H9 (cell line): ENCODE data around the gene MRPL45. TPM values are rescaled to one million over a fixed set of nuclear protein-coding genes. Genes with fewer than 3 reads are reported as not detected.

Experiments used
- DNase-seq: peaks from one replicate; pipeline ENCODE4 v3.0.0-alpha.2; 2017
- H2AFZ ChIP-seq: one replicate; pipeline ENCODE4 v1.6.1; 2013; ENCODE audit warnings: mild to moderate bottlenecking, low read length, control low read depth, moderate library complexity
- H2AK5ac ChIP-seq: 2 replicates; pipeline ENCODE4 v1.6.1; 2013; ENCODE audit warnings: low read length, control low read depth, mixed read lengths; ENCODE audit not compliant: insufficient read length
- H2BK120ac ChIP-seq: one replicate; pipeline ENCODE4 v1.6.1; 2013; ENCODE audit warnings: low read depth, mild to moderate bottlenecking, low read length, control low read depth, inconsistent platforms; ENCODE audit not compliant: poor library complexity, severe bottlenecking
- H2BK12ac ChIP-seq: 2 replicates; pipeline ENCODE4 v1.6.1; 2013; ENCODE audit warnings: low read length, control low read depth, mixed read lengths, low read depth; ENCODE audit not compliant: insufficient read length
- H2BK15ac ChIP-seq: 2 replicates; pipeline ENCODE4 v1.6.1; 2013; ENCODE audit warnings: low read depth, low read length, control low read depth
- H2BK20ac ChIP-seq: one replicate; pipeline ENCODE4 v1.6.1; 2013; ENCODE audit warnings: low read depth, mild to moderate bottlenecking, low read length, control low read depth, inconsistent platforms; ENCODE audit not compliant: poor library complexity, severe bottlenecking
- H2BK5ac ChIP-seq: 2 replicates; pipeline ENCODE4 v1.6.1; 2013; ENCODE audit warnings: low read length, control low read depth, mixed read lengths; ENCODE audit not compliant: insufficient read length
- H3K14ac ChIP-seq: 2 replicates; pipeline ENCODE4 v1.6.1; 2013; ENCODE audit warnings: low read length, control low read depth; ENCODE audit not compliant: insufficient read depth
- H3K18ac ChIP-seq: 2 replicates; pipeline ENCODE4 v1.6.1; 2013; ENCODE audit warnings: low read depth, mild to moderate bottlenecking, mixed read lengths, low read length, control low read depth; ENCODE audit not compliant: insufficient read length
- H3K23ac ChIP-seq: 2 replicates; pipeline ENCODE4 v1.6.1; 2013; ENCODE audit warnings: low read length, control low read depth, mixed read lengths, low read depth; ENCODE audit not compliant: insufficient read length
- H3K23me2 ChIP-seq: 2 replicates; pipeline ENCODE4 v1.6.1; 2013; ENCODE audit warnings: low read depth, mild to moderate bottlenecking, mixed read lengths, low read length, control low read depth; ENCODE audit not compliant: insufficient read length, poor library complexity, severe bottlenecking
- H3K27ac ChIP-seq: 2 replicates; pipeline ENCODE4 v1.5.1; 2013; ENCODE audit warnings: low read length, control low read depth, mixed read lengths, low read depth; ENCODE audit not compliant: insufficient read length
- H3K27me3 ChIP-seq: 2 replicates; pipeline ENCODE4 v1.6.1; 2013; ENCODE audit warnings: low read length, control low read depth, inconsistent platforms; ENCODE audit not compliant: insufficient read depth
- H3K4ac ChIP-seq: 2 replicates; pipeline ENCODE4 v1.6.1; 2013; ENCODE audit warnings: low read depth, mild to moderate bottlenecking, control low read depth, inconsistent platforms, low read length, moderate library complexity
- H3K4me1 ChIP-seq: 2 replicates; pipeline ENCODE4 v1.6.1; 2013; ENCODE audit warnings: low read length, control low read depth, inconsistent platforms; ENCODE audit not compliant: insufficient read depth
- H3K4me2 ChIP-seq: 2 replicates; pipeline ENCODE4 v1.6.1; 2013; ENCODE audit warnings: low read length, control low read depth, mixed read lengths; ENCODE audit not compliant: insufficient read length, insufficient read depth
- H3K56ac ChIP-seq: 2 replicates; pipeline ENCODE4 v1.6.1; 2013; ENCODE audit warnings: low read depth, mild to moderate bottlenecking, mixed read lengths, low read length, control low read depth; ENCODE audit not compliant: insufficient read length
- H3K79me1 ChIP-seq: 2 replicates; pipeline ENCODE4 v1.6.1; 2013; ENCODE audit warnings: low read depth, mild to moderate bottlenecking, moderate library complexity, low read length, control low read depth, inconsistent platforms; ENCODE audit not compliant: insufficient read depth, poor library complexity, severe bottlenecking
- H3K79me2 ChIP-seq: 2 replicates; pipeline ENCODE4 v1.6.1; 2013; ENCODE audit warnings: low read length, control low read depth, inconsistent platforms; ENCODE audit not compliant: insufficient read depth
- H3K9ac ChIP-seq: 2 replicates; pipeline ENCODE4 v1.6.1; 2013; ENCODE audit warnings: low read length, control low read depth, mixed read lengths; ENCODE audit not compliant: insufficient read length; ENCODE audit errors: extremely low read depth
- H3K9me3 ChIP-seq: one replicate; pipeline ENCODE4 v1.6.1; 2013; ENCODE audit warnings: low read depth, low read length, inconsistent platforms; ENCODE audit not compliant: control insufficient read depth
- H3T11ph ChIP-seq: one replicate; pipeline ENCODE4 v1.6.1; 2013; ENCODE audit warnings: mild to moderate bottlenecking, low read length, control low read depth, inconsistent platforms
- H4K20me1 ChIP-seq: one replicate; pipeline ENCODE4 v1.6.1; 2013; ENCODE audit not compliant: control insufficient read depth, insufficient read length, insufficient read depth
- H4K5ac ChIP-seq: 2 replicates; pipeline ENCODE4 v1.6.1; 2013; ENCODE audit warnings: low read depth, mild to moderate bottlenecking, mixed read lengths, low read length, control low read depth; ENCODE audit not compliant: insufficient read length
- H4K8ac ChIP-seq: replicated peaks from 2 replicates; pipeline ENCODE4 v1.6.1; 2013; ENCODE audit warnings: low read length, control low read depth, mixed read lengths, low read depth; ENCODE audit not compliant: insufficient read length
- H4K91ac ChIP-seq: 2 replicates; pipeline ENCODE4 v1.6.1; 2013; ENCODE audit warnings: low read depth, mild to moderate bottlenecking, moderate library complexity, mixed read lengths, low read length, control low read depth; ENCODE audit not compliant: insufficient read length
- H3K27ac Mint-ChIP-seq, 3 experiments: 2 replicates in 2 of 3; 3 replicates in 1 of 3; pipeline ENCODE4 v1.8.0; 2020 to 2021; ENCODE audit warnings: mixed read lengths in 3 of 3, mild to moderate bottlenecking in 1 of 3, moderate library complexity in 1 of 3
- H3K27me3 Mint-ChIP-seq: 2 replicates; pipeline ENCODE4 v1.8.0; 2021; ENCODE audit warnings: low read depth, mild to moderate bottlenecking, moderate library complexity, mixed read lengths
- H3K36me3 Mint-ChIP-seq, 3 experiments: 2 replicates in 2 of 3; 3 replicates in 1 of 3; pipeline ENCODE4 v1.8.0; 2020 to 2021; ENCODE audit warnings: low read depth in 3 of 3, mixed read lengths in 3 of 3; ENCODE audit not compliant: insufficient read depth in 1 of 3
- H3K4me1 Mint-ChIP-seq, 2 experiments: 2 replicates each; pipeline ENCODE4 v1.8.0; 2020; ENCODE audit warnings: mixed read lengths in 2 of 2
- H3K4me3 Mint-ChIP-seq, 2 experiments: 2 replicates in 1 of 2; 3 replicates in 1 of 2; pipeline ENCODE4 v1.8.0; 2020 to 2021; ENCODE audit warnings: mild to moderate bottlenecking in 2 of 2, mixed read lengths in 2 of 2, moderate library complexity in 1 of 2
- H3K9me3 Mint-ChIP-seq, 2 experiments: 2 replicates in 1 of 2; 3 replicates in 1 of 2; pipeline ENCODE4 v1.8.0; 2020; ENCODE audit warnings: mild to moderate bottlenecking in 2 of 2, mixed read lengths in 2 of 2, moderate library complexity in 1 of 2
- WGBS: extraction: QIAGEN DNeasy Blood & Tissue Kit; methylation state at CpG from one replicate; pipeline ENCODE4 v1.1.7; 2013; ENCODE audit warnings: missing lambda C conversion rate, low lambda C conversion rate, mixed read lengths; ENCODE audit not compliant: insufficient read length; ENCODE audit errors: extremely low coverage; 5-methylcytosine and 5-hydroxymethylcytosine counted together
- total RNA-seq: library from RNA; stranded (reverse); gene quantifications from 2 replicates; pipeline ENCODE4 v1.2.1, GENCODE V29; 2021
- TF ChIP-seq, protein P1 (sequence below): fragments of 200-600 bp; sonication (generic); conservative IDR thresholded peaks from 3 replicates; pipeline ENCODE4 v1.8.0; 2021; ENCODE audit warnings: antibody characterized with exemption, mild to moderate bottlenecking

MRPL45 gene
- total RNA-seq, 1 experiment from 2014 or later = 59.9 TPM

DNA sequence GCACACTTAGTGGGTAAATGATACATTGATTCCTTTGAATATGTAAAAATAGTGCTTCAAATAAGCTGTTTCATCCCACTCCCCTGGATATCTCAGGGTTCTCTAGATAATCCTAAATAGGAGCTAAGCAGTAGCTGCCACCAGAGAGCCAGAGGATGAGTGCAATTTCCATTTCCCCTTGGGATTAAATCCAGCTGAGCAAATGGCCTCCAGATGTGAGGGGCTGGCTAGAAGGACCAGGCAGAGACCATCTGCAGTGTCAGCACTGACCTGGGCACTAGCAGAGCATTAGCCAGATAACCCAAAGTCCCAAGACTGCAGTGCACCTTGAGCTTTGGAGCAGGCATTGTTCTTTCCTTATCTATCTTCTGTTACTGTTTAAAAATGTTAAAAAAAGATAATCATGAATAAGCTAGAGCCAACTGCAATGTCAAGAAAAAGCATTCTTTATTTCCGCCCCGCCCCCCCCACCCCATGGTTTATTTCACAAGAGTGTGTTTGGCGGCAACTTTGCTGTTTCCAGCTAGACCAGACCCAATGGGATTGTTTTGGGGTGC lies 27.3 kb downstream of the MRPL45 start:
- peaks cover 3% of the 10 kb centered on the region; the same call in 1 of the 2 replicates for H3K4me1 ChIP-seq
- H2BK15ac ChIP-seq = no peak overlapping the region
- no CpG with 5 or more reads among the region's 3 CpGs for WGBS
- Mint-ChIP-seq H3K4me1 (peaks cover 25 to 26% of the 10 kb centered on the region in 2 experiments), H3K36me3 (peaks cover 17 to 45% (median 30%) of the 10 kb centered on the region in 3 experiments; a peak in 6 of 7 replicates), H3K27ac (peak overlapping the region in 1 of 3 experiments; percentile 67; a peak in 2 of 7 replicates), H3K27me3 (no peaks in the 10 kb centered on the region; the same call in 1 of the 2 replicates), H3K4me3 (no peak overlapping the region), H3K9me3 (no peaks in the 10 kb centered on the region)
- no peaks in the 10 kb centered on the region for H3K79me1 ChIP-seq
- H3K14ac ChIP-seq = no peak overlapping the region
- H3K27ac ChIP-seq = no peak overlapping the region
- H2AFZ ChIP-seq = no peak overlapping the region
- H2AK5ac ChIP-seq = no peak overlapping the region
- no peaks in the 10 kb centered on the region for H3K79me2 ChIP-seq
- TF ChIP-seq, protein P1, sequence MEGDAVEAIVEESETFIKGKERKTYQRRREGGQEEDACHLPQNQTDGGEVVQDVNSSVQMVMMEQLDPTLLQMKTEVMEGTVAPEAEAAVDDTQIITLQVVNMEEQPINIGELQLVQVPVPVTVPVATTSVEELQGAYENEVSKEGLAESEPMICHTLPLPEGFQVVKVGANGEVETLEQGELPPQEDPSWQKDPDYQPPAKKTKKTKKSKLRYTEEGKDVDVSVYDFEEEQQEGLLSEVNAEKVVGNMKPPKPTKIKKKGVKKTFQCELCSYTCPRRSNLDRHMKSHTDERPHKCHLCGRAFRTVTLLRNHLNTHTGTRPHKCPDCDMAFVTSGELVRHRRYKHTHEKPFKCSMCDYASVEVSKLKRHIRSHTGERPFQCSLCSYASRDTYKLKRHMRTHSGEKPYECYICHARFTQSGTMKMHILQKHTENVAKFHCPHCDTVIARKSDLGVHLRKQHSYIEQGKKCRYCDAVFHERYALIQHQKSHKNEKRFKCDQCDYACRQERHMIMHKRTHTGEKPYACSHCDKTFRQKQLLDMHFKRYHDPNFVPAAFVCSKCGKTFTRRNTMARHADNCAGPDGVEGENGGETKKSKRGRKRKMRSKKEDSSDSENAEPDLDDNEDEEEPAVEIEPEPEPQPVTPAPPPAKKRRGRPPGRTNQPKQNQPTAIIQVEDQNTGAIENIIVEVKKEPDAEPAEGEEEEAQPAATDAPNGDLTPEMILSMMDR = no peak
- no peak overlapping the region for H3K56ac ChIP-seq
- DNase-seq = no peak
- H4K91ac ChIP-seq = no peak overlapping the region
- no peak overlapping the region for H2BK120ac ChIP-seq
- H2BK20ac ChIP-seq = no peak overlapping the region
- H3K9ac ChIP-seq = no peak overlapping the region
- H3K23me2 ChIP-seq = no peaks in the 10 kb centered on the region
- H3K4me2 ChIP-seq = no peak overlapping the region
- no peak overlapping the region for H3K23ac ChIP-seq
- H2BK5ac ChIP-seq = no peak overlapping the region
- no peak overlapping the region for H2BK12ac ChIP-seq
- no peak overlapping the region for H3K18ac ChIP-seq
- no peaks in the 10 kb centered on the region for H3K27me3 ChIP-seq
- H4K8ac ChIP-seq = no peak overlapping the region
- H3K4ac ChIP-seq = no peak overlapping the region
- H3K9me3 ChIP-seq = no peaks in the 10 kb centered on the region
- H4K5ac ChIP-seq = no peak overlapping the region
- no peak overlapping the region for H3T11ph ChIP-seq
- H4K20me1 ChIP-seq = no peaks in the 10 kb centered on the region
